LNCaP clone FGC (cell line): ENCODE data around the gene PTRH2.

Source experiments
- DNase-seq: peaks from one replicate; pipeline ENCODE4 v3.0.0-alpha.2; 2011; ENCODE audit warnings: low read depth
- H3K4me3 ChIP-seq: 2 replicates; pipeline ENCODE4 v1.5.1; 2011; ENCODE audit warnings: mild to moderate bottlenecking, low read depth, low read length, control low read depth
- CTCF ChIP-seq: IDR thresholded peaks from 2 replicates; pipeline ENCODE4 v1.5.1; 2012; ENCODE audit warnings: mild to moderate bottlenecking; ENCODE audit not compliant: control insufficient read depth, insufficient read depth; ENCODE audit errors: extremely low read depth

The PTRH2 gene

GRCh38 chr17:59751955-59752413 is 44.8 kb upstream of the PTRH2 start:
- no peak for TF ChIP-seq CTCF
- no peak overlapping the region for H3K4me3 ChIP-seq
- no peak for DNase-seq

DNA sequence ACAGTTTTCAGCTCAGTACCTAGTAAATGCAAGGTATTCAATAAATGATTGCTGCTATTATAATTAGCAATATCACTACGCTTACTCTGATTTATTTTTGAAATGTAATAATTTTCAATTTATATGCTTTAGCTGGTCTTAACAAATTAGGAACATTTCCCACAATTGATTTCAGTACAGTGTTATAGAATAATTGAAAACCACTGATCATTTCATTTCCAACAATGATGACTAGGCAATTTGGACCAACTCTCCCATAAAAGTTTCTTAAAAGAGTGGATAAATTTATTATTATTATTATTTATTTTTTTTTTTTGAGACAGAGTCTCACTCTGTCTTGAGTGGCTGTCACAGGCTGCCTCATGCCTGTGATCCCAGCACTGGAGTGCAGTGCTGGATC is 41.4 kb upstream of the PTRH2 start:
- TF ChIP-seq CTCF = no peak
- H3K4me3 ChIP-seq = no peak overlapping the region
- no peak for DNase-seq

DNA sequence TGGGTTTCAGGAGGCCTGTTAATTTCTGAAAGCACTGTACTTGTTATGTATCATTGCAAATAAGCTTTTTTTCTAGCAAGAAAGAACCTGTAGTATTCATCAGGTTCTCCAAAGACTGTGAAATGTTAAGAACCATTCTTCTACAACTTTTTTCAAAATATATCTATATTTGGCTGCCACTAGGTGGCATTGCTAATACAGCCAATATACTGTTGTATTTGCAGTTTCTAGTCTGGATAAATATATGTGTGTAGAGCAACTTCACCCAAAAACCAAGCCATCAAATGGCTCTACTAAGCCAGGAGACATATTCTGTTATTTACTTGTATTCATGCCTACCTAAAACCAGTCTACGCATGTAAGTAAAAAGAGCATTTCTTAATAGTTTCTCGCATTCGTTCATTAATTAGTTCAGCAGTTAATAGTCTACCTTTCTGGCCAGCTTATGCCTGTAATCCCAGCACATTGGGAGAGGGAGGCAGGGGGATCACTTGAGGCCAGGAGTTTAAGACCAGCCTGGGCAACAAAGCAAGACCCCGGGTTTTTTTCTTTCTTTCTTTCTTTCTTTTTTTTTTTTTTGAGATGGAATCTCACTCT is 39.7 kb upstream of the PTRH2 start:
- H3K4me3 ChIP-seq = no peak overlapping the region
- peak; percentile 63 for TF ChIP-seq CTCF
- no peak for DNase-seq

- no peak for TF ChIP-seq CTCF
- DNase-seq = no peak
- no peak overlapping the region for H3K4me3 ChIP-seq
Measured at GRCh38 chr17:59745040-59745439, 37.8 kb upstream of the PTRH2 start.

DNA sequence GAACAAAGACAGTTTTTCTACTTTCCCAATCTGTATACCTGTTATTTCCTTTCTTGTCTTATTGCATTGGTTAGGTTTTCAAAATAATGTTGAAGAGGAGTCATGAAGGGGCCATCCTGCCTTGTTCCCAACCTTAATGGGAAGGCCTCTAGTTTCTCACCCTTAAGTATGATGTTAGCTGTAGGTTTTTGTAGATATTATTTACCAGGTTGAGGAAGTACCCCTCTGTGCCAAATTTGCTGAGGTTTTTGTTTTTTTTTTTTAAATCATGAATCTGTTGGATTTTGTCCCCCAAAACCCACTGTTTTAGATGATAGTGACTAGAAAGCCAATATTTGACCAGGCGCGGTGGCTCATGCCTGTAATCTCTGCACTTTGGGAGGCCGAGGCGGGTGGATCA is 36.6 kb upstream of the PTRH2 start:
- no peak for DNase-seq
- H3K4me3 ChIP-seq = no peak overlapping the region
- TF ChIP-seq CTCF = no peak

DNA sequence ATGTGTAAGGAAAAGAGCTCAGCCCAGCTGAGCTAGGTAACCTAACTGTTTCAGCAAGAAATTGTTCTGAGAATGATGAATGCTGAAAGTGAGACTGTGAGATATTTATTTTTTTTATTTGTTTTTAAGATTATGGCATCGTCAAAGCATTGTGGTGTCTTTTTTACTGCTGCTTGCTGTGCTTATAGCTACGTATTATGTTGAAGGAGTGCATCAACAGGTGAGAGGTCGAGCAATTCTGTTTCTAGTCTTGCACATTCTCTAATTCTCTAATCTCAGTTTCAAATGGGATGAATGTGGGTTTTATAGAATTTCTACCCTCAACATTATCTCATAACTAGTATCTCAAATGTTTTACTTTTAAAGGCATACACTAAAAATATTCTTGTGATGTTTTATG is 30.1 kb upstream of the PTRH2 start:
- no peak for TF ChIP-seq CTCF
- no peak for DNase-seq
- H3K4me3 ChIP-seq = no peak overlapping the region

DNA sequence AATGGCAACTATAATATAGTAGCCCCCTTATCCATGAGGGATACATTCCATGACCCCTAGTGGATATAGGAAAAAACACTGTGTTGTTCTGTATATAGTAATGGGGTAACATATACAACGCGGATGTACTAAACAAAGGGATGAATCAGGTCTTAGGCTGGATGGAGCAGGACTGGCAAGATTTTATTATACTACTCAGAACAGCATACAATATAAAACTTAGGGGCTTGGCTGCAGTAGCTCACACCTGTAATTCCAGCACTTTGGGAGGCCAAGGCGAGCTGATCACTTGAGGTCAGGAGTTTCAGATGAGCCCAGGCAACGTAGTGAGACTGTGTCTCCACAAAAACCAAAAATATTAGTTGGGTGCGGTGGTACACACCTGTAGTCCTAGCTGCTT is 27.0 kb upstream of the PTRH2 start:
- no peak overlapping the region for H3K4me3 ChIP-seq
- no peak for TF ChIP-seq CTCF
- DNase-seq = no peak
